Neutrophil (primary cell): Measurements from ENCODE around the gene POLK.

Experiments
- H3K27ac ChIP-seq: fragments of 200-600 bp; sonication (generic); 2 replicates; pipeline ENCODE4 v1.5.1; 2016; ENCODE audit warnings: mild to moderate bottlenecking, moderate library complexity
- H3K27me3 ChIP-seq: fragments of 200-600 bp; sonication (generic); 2 replicates; pipeline ENCODE4 v1.6.0; 2016; ENCODE audit warnings: mild to moderate bottlenecking
- H3K36me3 ChIP-seq: fragments of 200-600 bp; sonication (generic); 2 replicates; pipeline ENCODE4 v1.5.1; 2017
- H3K4me1 ChIP-seq, 2 experiments: fragments of 200-600 bp in 1 of 2; sonication (generic) in 1 of 2; 1 replicate in 1 of 2; 2 replicates in 1 of 2; pipeline versions ENCODE4 v1.5.1 to v1.6.1; 2013 to 2016; ENCODE audit warnings: low read depth in 1 of 2, low read length in 1 of 2, mild to moderate bottlenecking in 1 of 2, moderate library complexity in 1 of 2; ENCODE audit not compliant: control insufficient read depth in 1 of 2, insufficient read depth in 1 of 2
- H3K4me3 ChIP-seq, 2 experiments: fragments of 200-600 bp in 1 of 2; sonication (generic) in 1 of 2; 1 replicate in 1 of 2; 2 replicates in 1 of 2; pipeline ENCODE4 v1.5.1; 2013 to 2016; ENCODE audit warnings: low read depth in 1 of 2, low read length in 1 of 2, mild to moderate bottlenecking in 1 of 2, moderate library complexity in 1 of 2
- H3K9me3 ChIP-seq: fragments of 200-600 bp; sonication (generic); 2 replicates; pipeline ENCODE4 v1.5.1; 2016
- TF ChIP-seq, protein P1 (sequence below): fragments of 200-600 bp; sonication (generic); IDR thresholded peaks from 2 replicates; pipeline ENCODE4 v1.5.1; 2016; ENCODE audit warnings: antibody characterized with exemption

The POLK gene

DNA sequence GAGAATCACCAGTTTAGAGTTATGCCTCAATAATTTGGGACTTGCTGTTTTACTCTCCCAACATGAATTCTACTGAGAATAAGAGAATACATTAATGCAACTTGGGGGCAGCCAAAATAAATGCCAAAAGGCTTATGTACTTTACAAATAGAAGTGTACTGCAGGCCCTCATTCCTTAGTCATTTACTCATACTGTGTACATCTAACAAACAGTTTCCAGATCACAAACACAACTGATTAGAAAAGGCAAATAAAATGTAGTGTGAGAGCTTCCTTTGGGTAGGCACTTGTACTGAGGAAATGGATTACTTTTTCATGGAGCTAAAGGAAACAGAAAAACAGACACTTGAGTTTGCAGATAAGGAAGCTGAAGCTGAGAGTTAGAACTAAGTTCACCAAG lies 112.2 kb downstream of the POLK start:
- no peak overlapping the region for H3K27ac ChIP-seq
- H3K4me1 ChIP-seq, result no peaks in the 10 kb centered on the region
- H3K4me3 ChIP-seq, result no peak overlapping the region
- no peaks in the 10 kb centered on the region for H3K36me3 ChIP-seq
- peaks cover 13% of the 10 kb centered on the region for H3K27me3 ChIP-seq
- H3K9me3 ChIP-seq, result no peaks in the 10 kb centered on the region
- TF ChIP-seq, protein P1, sequence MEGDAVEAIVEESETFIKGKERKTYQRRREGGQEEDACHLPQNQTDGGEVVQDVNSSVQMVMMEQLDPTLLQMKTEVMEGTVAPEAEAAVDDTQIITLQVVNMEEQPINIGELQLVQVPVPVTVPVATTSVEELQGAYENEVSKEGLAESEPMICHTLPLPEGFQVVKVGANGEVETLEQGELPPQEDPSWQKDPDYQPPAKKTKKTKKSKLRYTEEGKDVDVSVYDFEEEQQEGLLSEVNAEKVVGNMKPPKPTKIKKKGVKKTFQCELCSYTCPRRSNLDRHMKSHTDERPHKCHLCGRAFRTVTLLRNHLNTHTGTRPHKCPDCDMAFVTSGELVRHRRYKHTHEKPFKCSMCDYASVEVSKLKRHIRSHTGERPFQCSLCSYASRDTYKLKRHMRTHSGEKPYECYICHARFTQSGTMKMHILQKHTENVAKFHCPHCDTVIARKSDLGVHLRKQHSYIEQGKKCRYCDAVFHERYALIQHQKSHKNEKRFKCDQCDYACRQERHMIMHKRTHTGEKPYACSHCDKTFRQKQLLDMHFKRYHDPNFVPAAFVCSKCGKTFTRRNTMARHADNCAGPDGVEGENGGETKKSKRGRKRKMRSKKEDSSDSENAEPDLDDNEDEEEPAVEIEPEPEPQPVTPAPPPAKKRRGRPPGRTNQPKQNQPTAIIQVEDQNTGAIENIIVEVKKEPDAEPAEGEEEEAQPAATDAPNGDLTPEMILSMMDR, result no peak

DNA sequence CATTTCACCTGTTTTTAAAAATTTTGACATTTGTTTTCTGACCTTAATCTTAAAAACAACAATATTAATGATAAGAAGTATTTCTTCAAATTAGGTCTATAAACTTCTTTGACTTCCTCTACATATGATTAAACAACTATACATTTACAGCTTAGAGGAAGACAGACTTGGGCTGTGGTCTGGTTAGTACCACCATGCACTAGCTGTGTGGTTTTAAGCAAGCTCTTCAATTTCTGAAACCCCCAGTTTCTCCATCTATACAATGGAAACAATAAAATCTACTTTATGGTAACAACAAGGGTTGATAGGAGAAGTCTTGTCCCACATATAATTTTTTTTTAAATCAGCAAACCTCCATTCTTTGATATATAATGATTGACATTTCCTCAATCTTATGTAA lies 115.3 kb downstream of the POLK start:
- Histone ChIP-seq H3K27me3 (no peaks in the 10 kb centered on the region), H3K27ac (no peak overlapping the region), H3K9me3 (no peaks in the 10 kb centered on the region), H3K36me3 (no peaks in the 10 kb centered on the region), H3K4me1 (no peaks in the 10 kb centered on the region), H3K4me3 (no peak overlapping the region)
- TF ChIP-seq, protein P1, result no peak

DNA sequence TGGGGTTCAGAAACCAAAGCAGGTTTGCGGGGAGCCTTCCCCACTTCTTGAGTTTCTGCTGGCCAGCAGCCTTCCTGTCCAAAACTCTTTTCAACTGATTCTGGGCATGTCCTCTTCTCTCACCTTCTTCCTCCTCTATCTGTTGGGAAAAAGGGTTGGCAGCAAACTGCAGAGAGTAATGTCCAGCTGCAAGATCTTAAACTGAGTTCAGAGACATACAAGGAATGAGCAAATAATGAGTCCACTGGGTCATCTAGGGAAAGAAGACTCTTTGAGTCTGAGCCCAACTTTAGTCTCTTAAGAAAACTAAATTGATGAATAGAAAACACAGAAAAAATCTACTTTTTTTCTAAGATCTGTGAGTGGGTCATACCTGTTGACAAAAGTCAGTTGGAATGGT lies 116.1 kb downstream of the POLK start:
- TF ChIP-seq, protein P1, result no peak
- no peaks in the 10 kb centered on the region for H3K9me3 ChIP-seq
- H3K4me3 ChIP-seq, result no peak overlapping the region
- H3K27me3 ChIP-seq, result no peaks in the 10 kb centered on the region
- no peak overlapping the region for H3K27ac ChIP-seq
- no peaks in the 10 kb centered on the region for H3K4me1 ChIP-seq
- no peaks in the 10 kb centered on the region for H3K36me3 ChIP-seq

DNA sequence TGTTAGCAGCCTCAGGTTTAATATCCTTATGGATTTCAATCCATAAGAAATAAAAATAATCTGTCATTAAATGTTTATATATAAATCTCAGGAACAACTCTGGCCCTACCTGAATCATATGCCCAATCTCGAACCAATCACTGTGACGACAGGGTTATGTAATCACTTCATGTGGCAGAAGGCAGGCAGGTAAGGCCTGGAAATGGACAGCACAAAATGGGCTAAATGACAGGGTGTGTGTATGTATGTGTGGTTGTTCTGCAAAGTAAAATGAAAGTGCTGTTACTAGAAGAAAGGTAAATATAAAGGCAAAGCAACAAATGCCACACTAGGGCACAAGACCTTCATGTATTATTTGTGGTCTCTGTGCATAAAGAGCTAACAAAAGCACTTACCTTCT lies 119.2 kb downstream of the POLK start:
- Histone ChIP-seq H3K36me3 (no peaks in the 10 kb centered on the region), H3K4me3 (no peak overlapping the region), H3K27ac (no peak overlapping the region), H3K9me3 (no peaks in the 10 kb centered on the region), H3K27me3 (no peaks in the 10 kb centered on the region), H3K4me1 (no peaks in the 10 kb centered on the region)
- TF ChIP-seq, protein P1, result no peak

DNA sequence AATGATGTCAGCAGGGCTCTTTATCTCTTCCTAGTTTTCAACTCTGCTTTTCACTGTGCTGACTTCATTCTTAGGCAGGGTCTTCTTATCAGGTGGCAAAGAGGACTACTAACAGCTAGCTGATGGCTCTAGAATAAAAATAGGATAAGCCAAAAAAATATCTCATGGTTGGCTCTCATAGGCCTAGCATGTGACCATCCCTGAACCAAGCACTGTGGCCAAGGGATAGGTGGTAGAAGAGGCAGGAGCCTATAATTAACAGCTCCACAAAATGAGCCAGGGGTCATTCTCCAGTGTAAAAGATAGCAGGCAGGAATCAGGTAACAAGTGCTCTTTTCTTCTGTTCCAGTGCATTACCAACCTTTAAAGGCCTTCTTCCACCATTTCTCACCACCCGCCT lies 120.6 kb downstream of the POLK start:
- H3K27me3 ChIP-seq, result no peaks in the 10 kb centered on the region
- H3K4me3 ChIP-seq, result no peak overlapping the region
- H3K9me3 ChIP-seq, result no peaks in the 10 kb centered on the region
- H3K27ac ChIP-seq, result no peak overlapping the region
- TF ChIP-seq, protein P1, result no peak
- no peaks in the 10 kb centered on the region for H3K36me3 ChIP-seq
- H3K4me1 ChIP-seq, result no peaks in the 10 kb centered on the region

DNA sequence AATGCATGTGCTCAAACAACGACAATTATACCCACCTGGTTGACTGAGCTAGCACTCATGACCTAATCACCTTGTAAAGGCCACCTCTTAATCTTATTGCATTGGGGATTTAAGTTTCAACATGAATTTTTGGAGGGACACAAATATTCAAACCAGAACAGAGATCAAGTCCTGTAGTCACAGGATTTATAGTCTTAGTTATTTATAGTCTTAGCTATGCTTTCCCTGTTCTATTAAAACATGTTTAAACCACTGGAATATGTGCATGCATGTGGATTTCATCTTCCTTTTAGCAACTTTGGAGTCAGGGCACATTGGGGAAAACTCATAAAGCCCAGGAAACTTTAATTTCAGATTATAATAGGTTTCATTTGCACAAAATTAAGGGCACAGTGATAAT lies 126.3 kb downstream of the POLK start:
- no peaks in the 10 kb centered on the region for H3K4me1 ChIP-seq
- no peak overlapping the region for H3K27ac ChIP-seq
- H3K36me3 ChIP-seq, result no peaks in the 10 kb centered on the region
- H3K27me3 ChIP-seq, result no peaks in the 10 kb centered on the region
- H3K9me3 ChIP-seq, result no peaks in the 10 kb centered on the region
- TF ChIP-seq, protein P1, result no peak
- no peak overlapping the region for H3K4me3 ChIP-seq
